Endothelial cell of umbilical vein (primary cell): ENCODE measurements around the gene DSCAML1. TPM values are rescaled to one million over a fixed set of nuclear protein-coding genes. Genes with fewer than 3 reads are reported as not detected.

ENCODE experiments used
- BruUV-seq: library from RNA; stranded (reverse); fragments of 400-500 nt; replicated peaks from 2 replicates; lab custom pipeline; 2021; lab: Mats Ljungman, UMichigan
- CTCF ChIA-PET: fragments of 300-600, 350-600 bp; sonication (Branson Sonifier 250); formaldehyde crosslinking; loops from one replicate; lab custom pipeline; 2021; ENCODE audit warnings: antibody characterized with exemption, inconsistent platforms; lab: Charles Lee
- POLR2A ChIA-PET: fragments of 300-600, 350-600 bp; sonication (Branson Sonifier 250); formaldehyde crosslinking; loops from one replicate; lab custom pipeline; 2021; ENCODE audit warnings: antibody characterized with exemption, inconsistent platforms; lab: Charles Lee
- DNase-seq: peaks from one replicate; pipeline ENCODE4 v3.0.0-alpha.2; 2011; ENCODE audit warnings: low read depth, low spot score
- FAIRE-seq: peaks from 2 replicates; lab custom pipeline; 2011; peaks lifted over from hg19 to GRCh38; lab: Jason Lieb, UNC
- H2AFZ ChIP-seq: 2 replicates; pipeline ENCODE4 v1.6.0; 2012; ENCODE audit warnings: low read depth, low read length, control low read depth, inconsistent platforms
- H3K27ac ChIP-seq: 2 replicates; pipeline ENCODE4 v1.5.1; 2011; ENCODE audit warnings: low read depth, mild to moderate bottlenecking, control low read depth, low read length, moderate library complexity; ENCODE audit not compliant: insufficient read depth
- H3K27me3 ChIP-seq, 2 experiments: 2 replicates each; pipeline versions ENCODE4 v1.6.0 to v1.6.1; 2011; ENCODE audit warnings: low read length in 2 of 2, mixed read lengths in 1 of 2; ENCODE audit not compliant: control insufficient read depth in 2 of 2, insufficient read depth in 2 of 2
- H3K36me3 ChIP-seq, 2 experiments: 2 replicates in 1 of 2; 3 replicates in 1 of 2; pipeline ENCODE4 v1.5.1; 2011; ENCODE audit warnings: low read length in 2 of 2, mild to moderate bottlenecking in 1 of 2, moderate library complexity in 1 of 2; ENCODE audit not compliant: control insufficient read depth in 2 of 2, insufficient read depth in 2 of 2; ENCODE audit errors: extremely low read depth in 1 of 2
- H3K4me1 ChIP-seq: 3 replicates; pipeline ENCODE4 v1.5.1; 2011; ENCODE audit warnings: mild to moderate bottlenecking, low read length; ENCODE audit not compliant: control insufficient read depth, insufficient read depth; ENCODE audit errors: extremely low read depth
- H3K4me2 ChIP-seq: 2 replicates; pipeline ENCODE4 v1.6.1; 2011; ENCODE audit warnings: low read length, control low read depth, mixed read lengths; ENCODE audit not compliant: insufficient read depth
- H3K4me3 ChIP-seq, 3 experiments: fragments of 200-600 bp in 1 of 3; sonication (generic), shearing (Covaris generic) in 1 of 3; replicated peaks in 1 of 3; 2 replicates each; pipeline ENCODE4 v1.5.1; 2011 to 2016; ENCODE audit warnings: control low read depth in 3 of 3, low read length in 3 of 3, mild to moderate bottlenecking in 2 of 3, inconsistent platforms in 1 of 3, low read depth in 1 of 3, moderate library complexity in 1 of 3; ENCODE audit not compliant: insufficient read depth in 1 of 3
- H3K79me2 ChIP-seq: 2 replicates; pipeline ENCODE4 v1.6.0; 2012; ENCODE audit warnings: low read length, inconsistent platforms; ENCODE audit not compliant: control insufficient read depth, insufficient read depth
- H3K9ac ChIP-seq: replicated peaks from 2 replicates; pipeline ENCODE3; 2011; ENCODE audit warnings: low read length, control low read depth; ENCODE audit not compliant: insufficient read depth; ENCODE audit errors: extremely low read depth
- H3K9me1 ChIP-seq: replicated peaks from 3 replicates; pipeline ENCODE4 v1.6.0; 2011; ENCODE audit warnings: mild to moderate bottlenecking, low read length; ENCODE audit not compliant: control insufficient read depth, insufficient read depth; ENCODE audit errors: extremely low read depth
- H3K9me3 ChIP-seq: replicated peaks from 2 replicates; pipeline ENCODE4 v1.5.1; 2012; ENCODE audit warnings: low read length, inconsistent platforms; ENCODE audit not compliant: control insufficient read depth, insufficient read depth
- H4K20me1 ChIP-seq: replicated peaks from 2 replicates; pipeline ENCODE3; 2011; ENCODE audit warnings: mild to moderate bottlenecking, low read length; ENCODE audit not compliant: control insufficient read depth, insufficient read depth; ENCODE audit errors: extremely low read depth
- EZH2 ChIP-seq: IDR thresholded peaks from 2 replicates; pipeline ENCODE4 v1.6.1; 2012; ENCODE audit warnings: borderline replicate concordance, low read depth, mild to moderate bottlenecking, moderate library complexity, low read length, inconsistent platforms; ENCODE audit not compliant: severe bottlenecking
- FOS ChIP-seq: IDR thresholded peaks from 2 replicates; pipeline ENCODE4 v1.6.1; 2011; ENCODE audit warnings: mild to moderate bottlenecking, low read length, moderate library complexity, borderline replicate concordance; ENCODE audit not compliant: insufficient read depth
- GATA2 ChIP-seq: IDR thresholded peaks from 2 replicates; pipeline ENCODE4 v1.7.0; 2011; ENCODE audit warnings: low read depth, mild to moderate bottlenecking, moderate library complexity, mixed read lengths, low read length; ENCODE audit not compliant: insufficient read length, insufficient read depth
- JUN ChIP-seq: IDR thresholded peaks from 2 replicates; pipeline ENCODE4 v1.6.1; 2011; ENCODE audit warnings: borderline replicate concordance, low read depth; ENCODE audit not compliant: insufficient read length, insufficient read depth
- MAX ChIP-seq: IDR thresholded peaks from 2 replicates; pipeline ENCODE4 v1.6.1; 2011; ENCODE audit not compliant: insufficient read depth, insufficient read length
- POLR2A ChIP-seq: IDR thresholded peaks from 2 replicates; pipeline ENCODE4 v1.6.1; 2012; ENCODE audit warnings: low read depth, mild to moderate bottlenecking, control low read depth, low read length
- POLR2AphosphoS5 ChIP-seq: IDR thresholded peaks from 2 replicates; pipeline ENCODE4 v1.6.1; 2012; ENCODE audit warnings: low read depth, mild to moderate bottlenecking, control low read depth, low read length, moderate library complexity; ENCODE audit not compliant: insufficient read depth
- dilution Hi-C: fragments of 300-500 bp; cut with MboI; formaldehyde crosslinking; loops from one replicate; pipeline ENCODE4 v1.15.0; 2019; ENCODE audit warnings: low sequenced_read_pairs; ENCODE audit not compliant: extremely low pct_ligation_motif_present
- intact Hi-C: fragments of 100-400 bp; cut with micrococcal nuclease; formaldehyde crosslinking; loops from one replicate; pipeline ENCODE4 v1.10.0; 2022
- polyA plus RNA-seq, 4 experiments: library from polyadenylated mRNA; depleted of rRNA in 3 of 4; stranded (reverse) in 3 of 4; unstranded in 1 of 4; fragments of >200 nt; gene quantifications; 2 replicates each; pipeline versions ENCODE4 v1.2.1 to v1.2.3, GENCODE V29; 2011 to 2012; ENCODE audit warnings: missing spikeins in 1 of 4
- total RNA-seq: library from RNA; stranded (reverse); gene quantifications from 2 replicates; pipeline ENCODE4 v1.2.3, GENCODE V29; 2021
- TF ChIP-seq, protein P1 (sequence below), 2 donors: IDR thresholded peaks; 1 replicate in 1 of 2; 2 replicates in 1 of 2; pipeline ENCODE4 v1.5.1; 2011; ENCODE audit warnings: low read length in 2 of 2, mild to moderate bottlenecking in 2 of 2, moderate library complexity in 2 of 2, control low read depth in 1 of 2, inconsistent platforms in 1 of 2, low read depth in 1 of 2; ENCODE audit not compliant: insufficient read depth in 1 of 2; ENCODE audit errors: extremely low read depth in 1 of 2

Gene DSCAML1
- total and polyA plus RNA-seq, 2 donors (not counting 3 experiments of a cell fraction or from before 2014, with no cell fraction given), result not detected

DNA sequence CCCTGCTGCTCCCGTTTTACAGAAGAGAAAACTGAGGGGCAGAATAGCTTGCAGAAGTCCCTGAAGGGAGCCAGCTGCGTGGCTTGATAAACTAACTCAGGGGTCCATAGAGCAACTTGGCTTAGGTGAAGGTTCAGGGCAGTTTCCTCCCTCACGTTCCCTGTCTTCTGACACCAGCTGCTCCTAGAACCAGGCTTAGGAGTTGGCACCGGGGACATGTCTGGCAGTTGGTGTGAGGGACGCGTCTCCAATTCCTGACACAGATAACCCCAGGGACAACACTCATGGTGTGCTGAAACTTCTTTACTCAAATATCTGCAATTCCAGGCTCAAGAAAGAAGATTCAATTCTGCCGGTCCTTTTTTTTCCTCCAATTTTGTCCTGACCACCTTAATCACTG is 85.7 kb downstream of the DSCAML1 start:
- no peaks in the 10 kb centered on the region for H3K79me2 ChIP-seq
- no peak overlapping the region for H3K4me2 ChIP-seq
- H4K20me1 ChIP-seq, result no peaks in the 10 kb centered on the region
- intact Hi-C loops, result no loop called here
- no peaks in the 10 kb centered on the region for H3K9me1 ChIP-seq
- H3K27ac ChIP-seq, result no peak overlapping the region
- peaks cover 0 to 3% of the 10 kb centered on the region in 2 experiments for H3K27me3 ChIP-seq
- DNase-seq, result no peak
- dilution Hi-C loops, result no loop called here
- TF ChIP-seq GATA2, result no peak
- no peak for TF ChIP-seq EZH2
- TF ChIP-seq POLR2A, result no peak
- no peak for TF ChIP-seq JUN
- TF ChIP-seq, protein P1, sequence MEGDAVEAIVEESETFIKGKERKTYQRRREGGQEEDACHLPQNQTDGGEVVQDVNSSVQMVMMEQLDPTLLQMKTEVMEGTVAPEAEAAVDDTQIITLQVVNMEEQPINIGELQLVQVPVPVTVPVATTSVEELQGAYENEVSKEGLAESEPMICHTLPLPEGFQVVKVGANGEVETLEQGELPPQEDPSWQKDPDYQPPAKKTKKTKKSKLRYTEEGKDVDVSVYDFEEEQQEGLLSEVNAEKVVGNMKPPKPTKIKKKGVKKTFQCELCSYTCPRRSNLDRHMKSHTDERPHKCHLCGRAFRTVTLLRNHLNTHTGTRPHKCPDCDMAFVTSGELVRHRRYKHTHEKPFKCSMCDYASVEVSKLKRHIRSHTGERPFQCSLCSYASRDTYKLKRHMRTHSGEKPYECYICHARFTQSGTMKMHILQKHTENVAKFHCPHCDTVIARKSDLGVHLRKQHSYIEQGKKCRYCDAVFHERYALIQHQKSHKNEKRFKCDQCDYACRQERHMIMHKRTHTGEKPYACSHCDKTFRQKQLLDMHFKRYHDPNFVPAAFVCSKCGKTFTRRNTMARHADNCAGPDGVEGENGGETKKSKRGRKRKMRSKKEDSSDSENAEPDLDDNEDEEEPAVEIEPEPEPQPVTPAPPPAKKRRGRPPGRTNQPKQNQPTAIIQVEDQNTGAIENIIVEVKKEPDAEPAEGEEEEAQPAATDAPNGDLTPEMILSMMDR (IDR thresholded peaks at IDR 0.05; ENCODE audit: extremely low read depth in 1 of 2, insufficient read depth in 1 of 2, low read depth in 1 of 2, low read length in 2 of 2), result no peak
- H2AFZ ChIP-seq, result no peak overlapping the region
- no peak overlapping the region for H3K4me3 ChIP-seq
- ChIA-PET CTCF (no interaction called here), POLR2A (no interaction called here)
- H3K9ac ChIP-seq, result no peak overlapping the region
- H3K4me1 ChIP-seq, result no peaks in the 10 kb centered on the region
- no peaks in the 10 kb centered on the region for H3K9me3 ChIP-seq
- H3K36me3 ChIP-seq, result no peaks in the 10 kb centered on the region
- BruUV-seq, result no TSS peak
- FAIRE-seq, result no peak

DNA sequence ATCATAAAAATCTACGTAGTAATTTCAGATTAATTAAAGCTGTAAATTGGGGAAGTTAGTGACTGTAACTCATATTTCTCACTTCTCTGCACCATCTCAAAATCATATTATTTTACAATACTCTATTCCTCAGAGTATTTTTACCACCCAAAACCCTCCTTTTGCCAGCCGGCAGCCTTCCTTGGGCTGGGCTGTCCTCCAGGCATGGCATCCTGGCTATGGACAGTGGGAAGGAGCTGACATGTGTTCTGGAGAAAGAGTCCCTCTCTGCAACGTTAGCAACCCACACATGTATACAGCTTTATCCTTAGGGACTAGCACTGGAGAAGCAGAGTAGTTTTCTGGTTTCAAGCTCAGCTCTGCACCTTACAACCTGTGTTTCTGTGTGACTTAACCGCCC is 86.8 kb downstream of the DSCAML1 start:
- CTCF ChIA-PET, result no interaction called here
- Histone ChIP-seq H3K9me3 (no peaks in the 10 kb centered on the region), H3K4me3 (no peak overlapping the region), H2AFZ (no peak overlapping the region), H3K79me2 (no peaks in the 10 kb centered on the region), H3K4me1 (no peaks in the 10 kb centered on the region), H3K27ac (no peak overlapping the region), H3K36me3 (no peaks in the 10 kb centered on the region), H3K9ac (no peak overlapping the region), H4K20me1 (no peaks in the 10 kb centered on the region), H3K4me2 (no peak overlapping the region), H3K9me1 (no peaks in the 10 kb centered on the region), H3K27me3 (peaks cover 0 to 3% of the 10 kb centered on the region in 2 experiments)
- dilution Hi-C loops, result no loop called here
- no peak for TF ChIP-seq MAX
- no peak for TF ChIP-seq POLR2A
- no peak for TF ChIP-seq FOS
- TF ChIP-seq, protein P1 (IDR thresholded peaks at IDR 0.05; ENCODE audit: extremely low read depth in 1 of 2, insufficient read depth in 1 of 2, low read depth in 1 of 2, low read length in 2 of 2), result no peak
- TF ChIP-seq GATA2, result no peak
- no peak for TF ChIP-seq POLR2AphosphoS5
- no peak for TF ChIP-seq JUN
- POLR2A ChIA-PET, result no interaction called here
- BruUV-seq, result no TSS peak
- intact Hi-C loops, result no loop called here
- FAIRE-seq, result no peak
- DNase-seq, result no peak
